Mammary epithelial cell (primary cell): ENCODE measurements around the gene LUZP4.

Experiments
- EZH2 ChIP-seq: IDR thresholded peaks from 2 replicates; pipeline ENCODE4 v1.6.1; 2012; ENCODE audit warnings: low read length, inconsistent platforms, borderline replicate concordance
- TF ChIP-seq, protein P1 (sequence below), 2 donors: IDR thresholded peaks in 1 of 2; conservative IDR thresholded peaks in 1 of 2; 2 replicates each; pipeline ENCODE4 v1.5.1; 2011 to 2012; ENCODE audit warnings: inconsistent platforms in 2 of 2, low read length in 2 of 2, mild to moderate bottlenecking in 2 of 2, control low read depth in 1 of 2, low read depth in 1 of 2; ENCODE audit not compliant: insufficient read depth in 1 of 2; ENCODE audit errors: extremely low read depth in 1 of 2

DNA sequence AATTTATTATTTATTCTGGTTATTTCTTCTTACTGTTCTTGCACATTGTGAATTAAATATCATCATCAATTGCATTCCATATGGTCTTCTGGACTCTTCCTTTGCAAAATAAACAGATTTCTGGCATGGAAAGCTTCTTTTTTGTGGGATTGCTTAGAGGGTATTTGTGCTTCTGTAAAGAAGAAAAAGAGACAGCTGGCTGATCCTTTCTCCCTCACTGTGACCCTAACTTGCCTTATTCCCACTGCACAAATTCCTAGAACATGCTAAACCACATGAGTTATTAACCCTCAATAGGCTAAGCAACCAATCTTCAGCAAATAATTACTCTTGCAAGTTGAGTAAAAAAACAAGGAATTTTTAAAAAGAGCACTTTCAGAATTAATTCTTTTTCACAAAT, 31.8 kb upstream of the LUZP4 start:
- TF ChIP-seq, protein P1, sequence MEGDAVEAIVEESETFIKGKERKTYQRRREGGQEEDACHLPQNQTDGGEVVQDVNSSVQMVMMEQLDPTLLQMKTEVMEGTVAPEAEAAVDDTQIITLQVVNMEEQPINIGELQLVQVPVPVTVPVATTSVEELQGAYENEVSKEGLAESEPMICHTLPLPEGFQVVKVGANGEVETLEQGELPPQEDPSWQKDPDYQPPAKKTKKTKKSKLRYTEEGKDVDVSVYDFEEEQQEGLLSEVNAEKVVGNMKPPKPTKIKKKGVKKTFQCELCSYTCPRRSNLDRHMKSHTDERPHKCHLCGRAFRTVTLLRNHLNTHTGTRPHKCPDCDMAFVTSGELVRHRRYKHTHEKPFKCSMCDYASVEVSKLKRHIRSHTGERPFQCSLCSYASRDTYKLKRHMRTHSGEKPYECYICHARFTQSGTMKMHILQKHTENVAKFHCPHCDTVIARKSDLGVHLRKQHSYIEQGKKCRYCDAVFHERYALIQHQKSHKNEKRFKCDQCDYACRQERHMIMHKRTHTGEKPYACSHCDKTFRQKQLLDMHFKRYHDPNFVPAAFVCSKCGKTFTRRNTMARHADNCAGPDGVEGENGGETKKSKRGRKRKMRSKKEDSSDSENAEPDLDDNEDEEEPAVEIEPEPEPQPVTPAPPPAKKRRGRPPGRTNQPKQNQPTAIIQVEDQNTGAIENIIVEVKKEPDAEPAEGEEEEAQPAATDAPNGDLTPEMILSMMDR (conservative IDR thresholded peaks at IDR 0.05 in 1 of 2, IDR thresholded peaks at IDR 0.05 in 1 of 2; ENCODE audit: extremely low read depth in 1 of 2, insufficient read depth in 1 of 2, low read depth in 1 of 2, low read length in 2 of 2) = no peak
- no peak for TF ChIP-seq EZH2
